K562 (cell line): Measurements from ENCODE around the gene DGKZ. TPM values are rescaled to one million over a fixed set of nuclear protein-coding genes. Genes with fewer than 3 reads are reported as not detected.
A peak's percentile ranks its signal among the peaks of the same experiment; 100 is the strongest.

ENCODE experiments used
- ATAC-seq: fragments of 200-7000 bp; cut with Tn5 transposase; 3 replicates; pipeline ENCODE4 v1.9.1; 2020; ENCODE audit warnings: moderate library complexity
- BruUV-seq: library from RNA; stranded (reverse); fragments of 400-500 nt; replicated peaks from 2 replicates; lab custom pipeline; 2021; lab: Mats Ljungman, UMichigan
- CTCF ChIA-PET: fragments of 300-600 bp; formaldehyde crosslinking; extraction: SDS; loops from one replicate; lab custom pipeline; 2021; ENCODE audit warnings: low intra/inter-chr PET ratio; lab: Yijun Ruan, JAX
- POLR2A ChIA-PET: fragments of 300-600, 350-650 bp; sonication (Branson Sonifier 250); formaldehyde crosslinking; extraction: SDS; loops from one replicate; lab custom pipeline; 2021; ENCODE audit warnings: antibody characterized with exemption, inconsistent platforms; lab: Yijun Ruan, JAX
- DNase-seq, 4 experiments: peaks; one replicate each; pipeline versions ENCODE4 v3.0.0 to v3.0.0-alpha.2; 2011 to 2018; ENCODE audit warnings: low spot score in 3 of 4, mixed read lengths in 3 of 4; ENCODE audit errors: extremely low read depth in 1 of 4
- FAIRE-seq: peaks from 2 replicates; lab custom pipeline; 2011; peaks lifted over from hg19 to GRCh38; lab: Jason Lieb, UNC
- H2AFZ ChIP-seq: 2 replicates; pipeline ENCODE4 v1.6.0; 2011; ENCODE audit warnings: low read depth, low read length, control low read depth, inconsistent platforms
- H3K27ac ChIP-seq: fragments of 200-600 bp; 3 replicates; pipeline ENCODE4 v1.8.0; 2011; ENCODE audit warnings: low read depth, mild to moderate bottlenecking, control low read depth, inconsistent platforms, low read length, moderate library complexity, mixed read lengths; ENCODE audit errors: extremely low read depth
- H3K27me3 ChIP-seq, 2 experiments: fragments of 300-600 bp in 1 of 2; 2 replicates in 1 of 2; 3 replicates in 1 of 2; pipeline versions ENCODE4 v1.6.0 to v1.8.0; 2011; ENCODE audit warnings: inconsistent platforms in 2 of 2, low read length in 2 of 2, mild to moderate bottlenecking in 1 of 2, mixed read lengths in 1 of 2, moderate library complexity in 1 of 2; ENCODE audit not compliant: control insufficient read depth in 2 of 2, insufficient read depth in 2 of 2
- H3K36me3 ChIP-seq: fragments of 300-600 bp; 3 replicates; pipeline ENCODE4 v1.8.0; 2011; ENCODE audit warnings: mild to moderate bottlenecking, low read length, inconsistent platforms; ENCODE audit not compliant: control insufficient read depth, insufficient read depth
- H3K4me1 ChIP-seq, 2 experiments: fragments of 200-600 bp in 1 of 2; replicated peaks in 1 of 2; 2 replicates in 1 of 2; 3 replicates in 1 of 2; pipeline versions ENCODE4 v1.5.1 to v1.8.0; 2011; ENCODE audit warnings: inconsistent platforms in 2 of 2, low read length in 2 of 2, mild to moderate bottlenecking in 1 of 2, mixed read lengths in 1 of 2, moderate library complexity in 1 of 2; ENCODE audit not compliant: control insufficient read depth in 2 of 2, insufficient read depth in 2 of 2
- H3K4me2 ChIP-seq: 2 replicates; pipeline ENCODE4 v1.6.1; 2011; ENCODE audit warnings: low read length, control low read depth, inconsistent platforms, mixed read lengths; ENCODE audit not compliant: insufficient read depth
- H3K4me3 ChIP-seq: fragments of 200-600 bp; sonication (generic), shearing (Covaris generic); 2 replicates; pipeline ENCODE4 v1.5.1; 2016; ENCODE audit warnings: control low read depth, inconsistent platforms
- H3K79me2 ChIP-seq: fragments of 200-600 bp; 3 replicates; pipeline ENCODE4 v1.8.0; 2011; ENCODE audit warnings: low read length, inconsistent platforms; ENCODE audit not compliant: control insufficient read depth, insufficient read depth
- H3K9ac ChIP-seq, 2 experiments: 2 replicates each; pipeline versions ENCODE4 v1.6.0 to v1.6.1; 2011; ENCODE audit warnings: low read depth in 2 of 2, low read length in 2 of 2, control low read depth in 1 of 2, inconsistent platforms in 1 of 2, mild to moderate bottlenecking in 1 of 2, mixed read lengths in 1 of 2; ENCODE audit not compliant: insufficient read depth in 1 of 2
- H3K9me1 ChIP-seq: one replicate; pipeline ENCODE4 v1.6.0; 2011; ENCODE audit warnings: inconsistent platforms, mild to moderate bottlenecking, low read length, moderate library complexity; ENCODE audit not compliant: control insufficient read depth, insufficient read depth
- H3K9me3 ChIP-seq: replicated peaks from 2 replicates; pipeline ENCODE4 v1.5.1; 2011; ENCODE audit warnings: low read depth, low read length, inconsistent platforms; ENCODE audit not compliant: control insufficient read depth, insufficient read depth
- H4K20me1 ChIP-seq: replicated peaks from 2 replicates; pipeline ENCODE4 v1.6.1; 2011; ENCODE audit warnings: low read length, inconsistent platforms, mixed read lengths; ENCODE audit not compliant: control insufficient read depth, insufficient read depth
- EHMT2 ChIP-seq: fragments of 450-650 bp; IDR thresholded peaks from 2 replicates; pipeline ENCODE4 v1.6.1; 2018; ENCODE audit warnings: antibody characterized with exemption
- HNRNPK ChIP-seq: fragments of 200-400 bp; formaldehyde crosslinking; IDR thresholded peaks from one replicate; pipeline ENCODE4 v1.6.1; 2018; ENCODE audit warnings: mild to moderate bottlenecking, low read depth, low read length; ENCODE audit not compliant: poor library complexity, severe bottlenecking
- NFIC ChIP-seq: fragments of 450-650 bp; IDR thresholded peaks from 2 replicates; pipeline ENCODE4 v1.6.1; 2017; ENCODE audit warnings: mild to moderate bottlenecking, inconsistent platforms
- POLR2G ChIP-seq: fragments of 200-400 bp; formaldehyde crosslinking; IDR thresholded peaks from 2 replicates; pipeline ENCODE4 v1.6.1; 2017; ENCODE audit warnings: low read depth, mild to moderate bottlenecking, antibody characterized with exemption, low read length, moderate library complexity
- YY1 ChIP-seq, 3 experiments: IDR thresholded peaks; 2 replicates each; pipeline ENCODE4 v1.6.1; 2011; ENCODE audit warnings: low read length in 2 of 3, mild to moderate bottlenecking in 2 of 3, moderate library complexity in 2 of 3, borderline replicate concordance in 1 of 3, control low read depth in 1 of 3, low read depth in 1 of 3; ENCODE audit not compliant: insufficient read depth in 3 of 3, insufficient replicate concordance in 2 of 3, control insufficient read depth in 1 of 3, insufficient read length in 1 of 3; ENCODE audit errors: extremely low read depth in 1 of 3
- ZNF232 ChIP-seq: sonication (generic); formaldehyde crosslinking; IDR thresholded peaks from 2 replicates; pipeline ENCODE4 v1.8.0; 2022; ENCODE audit warnings: mild to moderate bottlenecking, missing genetic modification reagents
- WGBS: fragments of 100-300 bp; shearing (Covaris generic); methylation state at CpG from one replicate; pipeline ENCODE4 v1.1.6; 2016; ENCODE audit warnings: low coverage, mixed read lengths; ENCODE audit not compliant: insufficient coverage; ENCODE audit errors: missing lambda C conversion rate; 5-methylcytosine and 5-hydroxymethylcytosine counted together
- in situ Hi-C: fragments of 300-500 bp; cut with MboI; formaldehyde crosslinking; loops from 4 replicates; pipeline ENCODE4 v1.15.0; 2018; ENCODE audit warnings: inconsistent platforms, mixed read lengths
- intact Hi-C: fragments of 100-400 bp; cut with micrococcal nuclease; formaldehyde crosslinking; loops from 2 replicates; pipeline ENCODE4 v1.14.2; 2022
- polyA plus RNA-seq, 8 experiments: library from polyadenylated mRNA; depleted of rRNA in 4 of 8; stranded (reverse) in 5 of 8; unstranded in 3 of 8; fragments of >200 nt; fragmentation: Nextera tagmentation in 2 of 8; fragmentation: Illumina TruSeq in 1 of 8; extraction: Ambion mirVana in 2 of 8; extraction: Trizol in 1 of 8; gene quantifications; 2 replicates each; pipeline versions ENCODE4 v1.2.1 to v1.2.3, GENCODE V29; 2011 to 2014; ENCODE audit warnings: inconsistent platforms in 1 of 8, missing spikeins in 1 of 8
- total RNA-seq, 7 experiments: library from RNA; depleted of rRNA in 6 of 7; stranded (reverse); fragments of >200 nt in 6 of 7; fragmentation: Illumina TruSeq in 2 of 7; extraction: Trizol in 2 of 7; gene quantifications; 2 replicates each; pipeline versions ENCODE4 v1.2.1 to v1.2.3, GENCODE V29; 2011 to 2021; ENCODE audit warnings: low replicate concordance in 1 of 7

The DGKZ gene
- total and polyA plus RNA-seq, 9 of the 15 experiments (the other 6 are each of a cell fraction or from before 2014, with no cell fraction given): 0.51 to 100 (median 44.2) TPM

GRCh38 chr11:46315783-46316563 is 31.3 kb upstream of the DGKZ start:
- intact Hi-C loops (loop anchor here (1.0 to 5.0 kb wide), 3 partner anchors 51 to 77 kb away; no protein-coding TSS in a partner anchor), in situ Hi-C loops (loop anchor here (10.0 kb wide), 1 partner anchor 71 kb away; no protein-coding TSS in a partner anchor)
- FAIRE-seq (no peak), DNase-seq (no peak), ATAC-seq (no peak)
- peak overlapping the region in 1 of 2 experiments; percentile 24; a peak in 2 of 4 replicates for H3K9ac ChIP-seq
- CTCF ChIA-PET: interaction anchor here (0.7 to 1.8 kb wide), 4 partner anchors 69 to 444 kb away, joined by 3 to 9 read pairs (median 4); no protein-coding TSS in a partner anchor
- no peak overlapping the region for H2AFZ ChIP-seq
- H4K20me1 ChIP-seq: no peaks in the 10 kb centered on the region
- H3K27me3 ChIP-seq: no peaks in the 10 kb centered on the region
- H3K9me3 ChIP-seq: no peaks in the 10 kb centered on the region
- no peak overlapping the region for H3K4me3 ChIP-seq
- no peaks in the 10 kb centered on the region for H3K9me1 ChIP-seq
- no TSS peak for BruUV-seq
- POLR2A ChIA-PET: interaction anchor here (1.0 to 1.2 kb wide), 2 partner anchors 73 to 277 kb away, joined by 3 to 4 read pairs; no protein-coding TSS in a partner anchor
- H3K36me3 ChIP-seq: peaks cover 60% of the 10 kb centered on the region; the same call in 2 of the 3 replicates
- 84% methylated on average over 9 of the region's 12 CpGs for WGBS
- no peak overlapping the region for H3K27ac ChIP-seq
- H3K4me1 ChIP-seq: peaks cover 20 to 54% of the 10 kb centered on the region in 2 experiments
- TF ChIP-seq POLR2G: peak; percentile 52
- TF ChIP-seq NFIC: peak; percentile 62
- TF ChIP-seq HNRNPK: no peak
- no peak for TF ChIP-seq EHMT2
- no peak for TF ChIP-seq ZNF232 (CRISPR knock-in tag)
- TF ChIP-seq YY1 (IDR thresholded peaks at IDR 0.05; ENCODE audit: borderline replicate concordance in 1 of 3, control insufficient read depth in 1 of 3, extremely low read depth in 1 of 3, insufficient read depth in 3 of 3, insufficient read length in 1 of 3, insufficient replicate concordance in 2 of 3, low read depth in 1 of 3, low read length in 2 of 3): peak; percentile 38 to 74 (median 66)
- H3K79me2 ChIP-seq: no peaks in the 10 kb centered on the region
- H3K4me2 ChIP-seq: no peak overlapping the region
